ENCODE results near the gene EXO1.

GRCh38 chr1:241927321-241927720, 79.3 kb downstream of the EXO1 start:
- TF ChIP-seq CTCF (IDR thresholded peaks at IDR 0.05) (no peak), POLR2A (IDR thresholded peaks at IDR 0.05) (no peak)
